K562 (cell line): ENCODE results near the gene VGF.

Experiments
- POLR2A ChIP-seq: fragments of 450-650 bp; conservative IDR thresholded peaks from 2 replicates; pipeline ENCODE4 v1.6.1; 2016
- ZBTB43 ChIP-seq: sonication (generic); formaldehyde crosslinking; IDR thresholded peaks from 2 replicates; pipeline ENCODE4 v1.8.0; 2023; ENCODE audit warnings: mild to moderate bottlenecking, missing genetic modification reagents

- no peak for TF ChIP-seq ZBTB43
- no peak for TF ChIP-seq POLR2A
Observed at GRCh38 chr7:101116898-101117297, 48.5 kb downstream of the VGF start.
